Pancreas (tissue), 10 donors: ENCODE results near the gene MADCAM1. TPM values are rescaled to one million over a fixed set of nuclear protein-coding genes. Genes with fewer than 3 reads are reported as not detected.
A peak's percentile ranks its signal among the peaks of the same experiment; 100 is the strongest.

Experiments
- ATAC-seq, 4 donors: fragments of 200-7000 bp; cut with Tn5 transposase; one replicate each; pipeline versions ENCODE4 v1.8.0 to v1.9.1; 2020; ENCODE audit warnings: mild to moderate bottlenecking in 4 of 4, moderate library complexity in 4 of 4
- DNase-seq, 6 donors: peaks; one replicate each; pipeline ENCODE4 v3.0.0-alpha.2; 2020
- FAIRE-seq: peaks from 2 replicates; lab custom pipeline; 2012; peaks lifted over from hg19 to GRCh38; lab: Jason Lieb, UNC
- H3K27ac ChIP-seq, 4 donors: fragments of 200-600 bp; sonication (generic); 1 replicate in 3 of 4; 2 replicates in 1 of 4; pipeline versions ENCODE4 v1.5.0 to v1.8.0; 2020
- H3K27me3 ChIP-seq, 4 donors: fragments of 200-600 bp; one replicate each; pipeline ENCODE4 v1.8.0; 2021
- H3K36me3 ChIP-seq, 3 donors: fragments of 200-600 bp; sonication (generic) in 1 of 3; one replicate each; pipeline versions ENCODE4 v1.5.0 to v1.8.0; 2020 to 2021
- H3K4me1 ChIP-seq, 3 donors: fragments of 200-600 bp; one replicate each; pipeline ENCODE4 v1.8.0; 2021
- H3K4me3 ChIP-seq, 4 donors: fragments of 200-600 bp; sonication (generic) in 2 of 4; one replicate each; pipeline versions ENCODE4 v1.5.0 to v1.8.0; 2020 to 2021
- H3K9me3 ChIP-seq, 4 donors: fragments of 200-600 bp; one replicate each; pipeline ENCODE4 v1.8.0; 2021
- WGBS, 2 donors: extraction: QIAGEN DNeasy Blood & Tissue Kit; methylation state at CpG; one replicate each; pipeline ENCODE4 v1.1.7; 2013; 5-methylcytosine and 5-hydroxymethylcytosine counted together
- intact Hi-C, 3 donors: fragments of 100-400 bp; cut with DNase I; formaldehyde crosslinking; loops; one replicate each; pipeline versions ENCODE4 v1.11.1 to v1.14.2; 2022
- polyA plus RNA-seq, 2 donors: library from polyadenylated mRNA; stranded (reverse); fragments of 200-250 nt; gene quantifications; one replicate each; pipeline ENCODE4 v1.2.3, GENCODE V29; 2013
- total RNA-seq, 6 donors: library from RNA; stranded (reverse); fragmentation: NEBNext Ultra II Directional in 4 of 6; extraction: Animal tissue kit (Norgen Biotek cat#: 25700) in 4 of 6; gene quantifications; one replicate each; pipeline versions ENCODE4 v1.2.1 to v1.2.4, GENCODE V29; 2021 to 2023
- TF ChIP-seq, protein P1 (sequence below), 4 donors: fragments of 200-600 bp; sonication (generic) in 3 of 4; IDR thresholded peaks; one replicate each; pipeline versions ENCODE4 v1.5.0 to v1.8.0; 2021; ENCODE audit warnings: antibody characterized with exemption in 4 of 4
- donor health status: healthy with polysubstance abuse.
- donor health status: DM: no; HTN: no; CAD: no; lungs with moderate emphysema.
- donor health status: DM: no; HTN: no; CAD: no.
- donor health status: control.
- donor health status: control.
- donor health status: Bipolar disorder and iron deficiency.
- donor health status: DM: yes; HTN: yes; CAD: no.
- donor health status: DM: no; HTN: no; CAD: no.
- donor health status: DM: no; HTN: no; CAD: no.
- donor health status: DM: yes; HTN: yes; CAD: no.

MADCAM1 gene
- total and polyA plus RNA-seq, 8 donors = 0.66 to 7.5 (median 1.8) TPM

DNA sequence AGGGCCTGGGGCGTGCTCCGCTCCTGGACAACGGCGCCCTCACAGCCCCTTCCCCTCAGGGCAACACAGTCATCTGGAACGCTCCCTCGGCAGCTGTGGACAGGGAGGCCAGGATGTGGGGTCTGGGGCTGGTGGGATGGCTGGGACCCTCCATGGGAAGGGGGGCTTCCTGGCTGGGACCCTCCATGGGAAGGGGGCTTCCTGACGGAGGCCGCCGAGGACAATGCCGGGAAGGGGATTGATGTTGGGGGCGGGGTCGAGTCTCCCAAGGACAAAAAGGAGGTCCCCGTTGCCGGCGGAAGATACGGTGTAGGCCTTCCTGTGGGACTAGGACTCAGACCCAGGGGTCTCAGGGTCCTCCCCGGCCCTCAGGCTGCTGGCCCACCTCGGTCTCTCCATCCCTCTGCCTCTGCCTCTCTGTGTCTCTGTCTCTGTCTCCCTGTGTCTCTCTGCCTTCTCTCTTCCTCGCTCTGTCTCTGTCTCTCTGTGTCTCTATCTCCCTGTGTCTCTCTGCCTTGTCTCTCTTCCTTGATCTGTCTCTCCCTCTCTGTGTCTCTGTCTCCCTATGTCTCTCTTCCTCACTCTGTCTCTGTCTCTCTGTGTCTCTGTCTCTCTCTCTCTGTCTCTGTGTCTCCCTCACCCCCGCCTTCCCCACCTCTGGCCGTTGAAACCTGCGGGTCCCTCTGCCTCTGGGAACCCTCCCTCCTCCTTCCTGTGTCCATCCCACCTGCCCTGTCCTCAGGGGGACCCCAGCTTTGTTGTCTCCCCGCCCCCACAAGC lies 2.7 kb upstream of the MADCAM1 start:
- TF ChIP-seq, protein P1, sequence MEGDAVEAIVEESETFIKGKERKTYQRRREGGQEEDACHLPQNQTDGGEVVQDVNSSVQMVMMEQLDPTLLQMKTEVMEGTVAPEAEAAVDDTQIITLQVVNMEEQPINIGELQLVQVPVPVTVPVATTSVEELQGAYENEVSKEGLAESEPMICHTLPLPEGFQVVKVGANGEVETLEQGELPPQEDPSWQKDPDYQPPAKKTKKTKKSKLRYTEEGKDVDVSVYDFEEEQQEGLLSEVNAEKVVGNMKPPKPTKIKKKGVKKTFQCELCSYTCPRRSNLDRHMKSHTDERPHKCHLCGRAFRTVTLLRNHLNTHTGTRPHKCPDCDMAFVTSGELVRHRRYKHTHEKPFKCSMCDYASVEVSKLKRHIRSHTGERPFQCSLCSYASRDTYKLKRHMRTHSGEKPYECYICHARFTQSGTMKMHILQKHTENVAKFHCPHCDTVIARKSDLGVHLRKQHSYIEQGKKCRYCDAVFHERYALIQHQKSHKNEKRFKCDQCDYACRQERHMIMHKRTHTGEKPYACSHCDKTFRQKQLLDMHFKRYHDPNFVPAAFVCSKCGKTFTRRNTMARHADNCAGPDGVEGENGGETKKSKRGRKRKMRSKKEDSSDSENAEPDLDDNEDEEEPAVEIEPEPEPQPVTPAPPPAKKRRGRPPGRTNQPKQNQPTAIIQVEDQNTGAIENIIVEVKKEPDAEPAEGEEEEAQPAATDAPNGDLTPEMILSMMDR (IDR thresholded peaks at IDR 0.05) = no peak
- Histone ChIP-seq H3K4me1 (peaks cover 0 to 11% (median 5%) of the 10 kb centered on the region in 3 donors), H3K4me3 (no peak overlapping the region), H3K36me3 (no peaks in the 10 kb centered on the region), H3K27ac (no peak overlapping the region), H3K27me3 (peaks cover 0 to 10% (median 6%) of the 10 kb centered on the region in 4 donors), H3K9me3 (no peaks in the 10 kb centered on the region)
- intact Hi-C loops = no loop called here
- ATAC-seq (no peak), DNase-seq (peak in 2 of 6 donors; percentile 45 to 61), FAIRE-seq (no peak)
- 51 to 53% methylated on average over 21 to 23 of the region's 23 CpGs for WGBS, 2 donors

DNA sequence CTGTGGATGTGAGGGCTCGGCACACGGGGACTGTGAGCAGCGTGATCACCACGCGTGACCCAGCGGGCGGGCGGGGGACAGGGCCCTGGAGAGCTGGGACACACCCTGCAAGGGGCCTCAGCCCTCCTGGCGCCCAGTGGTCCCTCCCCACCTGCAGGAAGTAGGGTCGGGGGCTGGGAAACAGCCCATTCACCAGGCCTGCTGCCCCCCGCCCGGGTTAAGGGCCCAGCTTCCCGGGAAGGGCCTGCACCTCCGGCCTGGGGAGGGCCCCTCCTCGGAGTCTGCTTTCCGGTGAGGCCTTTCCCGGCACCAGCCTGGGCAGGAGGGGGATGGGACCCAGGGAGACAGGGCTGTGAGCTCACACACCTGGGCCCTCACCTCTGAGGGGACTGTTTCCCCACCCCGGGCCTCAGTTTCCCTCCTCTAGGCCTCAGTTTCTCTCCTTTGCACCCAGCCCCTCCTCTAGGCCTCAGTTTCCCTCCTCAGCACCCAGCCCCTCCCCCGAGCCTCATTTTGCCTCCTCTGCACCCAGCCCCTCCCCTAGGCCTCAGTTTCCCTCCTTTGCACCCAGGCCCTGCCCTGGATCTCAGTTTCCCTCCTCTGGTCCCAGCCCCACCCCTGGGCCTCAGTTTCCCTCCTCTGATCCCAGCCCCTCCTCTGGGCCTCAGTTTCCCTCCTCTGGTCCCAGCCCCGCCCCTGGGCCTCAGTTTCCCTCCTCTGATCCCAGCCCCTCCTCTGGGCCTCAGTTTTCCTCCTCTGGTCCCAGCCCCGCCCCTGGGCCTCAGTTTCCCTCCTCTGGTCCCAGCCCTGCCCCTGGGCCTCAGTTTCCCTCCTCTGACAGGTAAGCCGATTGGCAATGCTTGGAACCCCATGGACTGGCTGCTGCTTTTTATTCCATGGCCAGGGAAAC lies 1.9 kb upstream of the MADCAM1 start:
- Histone ChIP-seq H3K9me3 (no peaks in the 10 kb centered on the region), H3K27me3 (peaks cover 0 to 10% (median 6%) of the 10 kb centered on the region in 4 donors), H3K4me3 (no peak overlapping the region), H3K36me3 (no peaks in the 10 kb centered on the region), H3K4me1 (peaks cover 0 to 11% (median 5%) of the 10 kb centered on the region in 3 donors), H3K27ac (no peak overlapping the region)
- FAIRE-seq (no peak), ATAC-seq (no peak), DNase-seq (peak in 2 of 6 donors; percentile 39 to 72)
- WGBS, 2 donors = 43 to 56% methylated on average over 21 to 22 of the region's 22 CpGs
- TF ChIP-seq, protein P1 (IDR thresholded peaks at IDR 0.05) = no peak
- intact Hi-C loops = no loop called here

DNA sequence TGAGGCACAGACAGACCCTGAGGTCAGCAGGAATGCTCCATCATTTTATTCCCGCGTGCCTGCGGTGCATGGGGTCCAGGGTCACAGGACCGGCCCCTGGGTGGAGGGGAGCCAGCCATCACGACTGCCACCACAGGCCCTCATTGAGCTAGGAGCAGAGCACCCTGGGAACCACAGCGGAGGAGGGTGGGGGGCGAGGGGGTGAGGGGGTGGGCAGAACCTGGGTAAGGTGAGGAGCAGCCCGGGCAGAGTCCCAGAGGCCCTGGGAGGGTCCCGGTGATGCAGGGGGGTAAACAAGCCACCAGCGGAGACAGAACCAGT lies 1.2 kb upstream of the MADCAM1 start:
- H3K9me3 ChIP-seq = no peaks in the 10 kb centered on the region
- intact Hi-C loops = no loop called here
- no peak overlapping the region for H3K4me3 ChIP-seq
- FAIRE-seq (no peak), ATAC-seq (no peak), DNase-seq (peak in 3 of 6 donors; percentile 18 to 64 (median 37))
- peaks cover 0 to 10% (median 6%) of the 10 kb centered on the region in 4 donors for H3K27me3 ChIP-seq
- WGBS, 2 donors = 39 to 44% methylated on average over 10 of the region's 10 CpGs
- TF ChIP-seq, protein P1 (IDR thresholded peaks at IDR 0.05) = no peak
- H3K4me1 ChIP-seq = peaks cover 0 to 7% (median 5%) of the 10 kb centered on the region in 3 donors
- no peaks in the 10 kb centered on the region for H3K36me3 ChIP-seq
- H3K27ac ChIP-seq = no peak overlapping the region

DNA sequence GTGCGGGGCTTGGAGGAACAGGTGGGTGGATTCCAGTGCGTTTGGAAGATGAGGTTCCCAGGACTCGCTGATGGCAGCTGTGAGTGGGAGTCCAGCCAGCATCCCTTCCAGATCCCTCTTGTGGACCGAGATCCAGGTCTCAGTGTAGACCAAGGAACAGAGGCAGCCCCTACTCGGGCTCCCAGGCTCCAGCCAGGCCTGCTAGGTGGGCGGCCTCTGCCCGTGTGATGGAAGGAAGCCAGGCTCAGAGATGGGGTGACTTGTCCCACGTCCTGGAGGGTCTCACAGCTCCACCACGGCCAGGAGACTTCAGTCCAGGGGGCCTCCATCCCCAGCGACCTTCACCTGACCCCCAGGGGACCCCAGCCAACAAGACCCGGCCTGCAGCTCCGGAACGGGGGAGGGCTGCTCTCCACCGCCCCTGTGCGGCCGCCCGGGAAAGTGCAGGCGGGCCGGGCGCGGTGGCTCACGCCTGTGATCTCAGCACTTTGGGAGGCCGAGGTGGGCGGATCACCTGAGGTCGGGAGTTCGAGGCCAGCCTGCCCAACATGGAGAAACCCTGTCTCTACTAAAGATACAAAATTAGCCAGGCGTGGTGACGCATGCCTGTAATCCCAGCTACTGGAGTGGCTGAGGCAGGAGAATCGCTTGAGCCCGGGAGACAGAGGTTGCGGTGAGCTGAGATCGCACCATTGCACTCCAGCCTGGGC lies 729 bp upstream of the MADCAM1 start:
- 19 to 22% methylated on average over 32 of the region's 32 CpGs for WGBS, 2 donors
- ATAC-seq (peak in 3 of 4 donors; percentile 46 to 67 (median 58)), DNase-seq (peak in 3 of 6 donors; percentile 17 to 74 (median 46)), FAIRE-seq (no peak)
- intact Hi-C loops = no loop called here
- Histone ChIP-seq H3K27me3 (peaks cover 0 to 10% (median 6%) of the 10 kb centered on the region in 4 donors), H3K36me3 (no peaks in the 10 kb centered on the region), H3K9me3 (no peaks in the 10 kb centered on the region), H3K27ac (no peak overlapping the region), H3K4me3 (no peak overlapping the region), H3K4me1 (peaks cover 0 to 7% (median 5%) of the 10 kb centered on the region in 3 donors)
- TF ChIP-seq, protein P1 (IDR thresholded peaks at IDR 0.05) = peak; percentile 28 to 57 (median 44)
